NOMO-1 (cell line): Measurements from ENCODE around the gene UCKL1.
"Not testable (repeated sequence)": the region's sequence is repeated elsewhere in the genome, so short reads cannot be mapped to it uniquely, and the experiment has no call there.

Experiments used
- DNase-seq, 2 experiments: peaks; one replicate each; lab custom pipeline; 2025; ENCODE audit not compliant: unreplicated experiment in 2 of 2; lab: John Stamatoyannopoulos, UW

UCKL1 gene

GRCh38 chr20:63955827-63956663, at the start of gene UCKL1:
Gene UCKL1 (minus strand): TSS chr20:63956416. CDS start chr20:63956372, 44 bp downstream.
- DNase-seq = peak; percentile 76 to 89

- no peak for DNase-seq
Observed at GRCh38 chr20:64005394-64005793, 49.2 kb upstream of the UCKL1 start.

GRCh38 chr20:64003960-64004725, 47.9 kb upstream of the UCKL1 start:
- no peak for DNase-seq

GRCh38 chr20:64001607-64002011, 45.4 kb upstream of the UCKL1 start:
- DNase-seq = no peak

GRCh38 chr20:64000906-64001305, 44.7 kb upstream of the UCKL1 start:
- no peak for DNase-seq

- DNase-seq = no peak
Observed at GRCh38 chr20:63982937-63983336, 26.7 kb upstream of the UCKL1 start.

GRCh38 chr20:63980806-63981728, 24.9 kb upstream of the UCKL1 start, which contains the start of gene PRPF6:
Gene PRPF6 (plus strand): TSS chr20:63981132. CDS start chr20:63981246, 114 bp downstream.
- peak; percentile 97 to 98 for DNase-seq

GRCh38 chr20:63980317-63980805, 24.1 kb upstream of the UCKL1 start:
- no peak for DNase-seq

- peak; percentile 28 to 49 for DNase-seq
Observed at GRCh38 chr20:63979557-63980316, 23.5 kb upstream of the UCKL1 start, which contains the start of gene SAMD10. Gene SAMD10 (minus strand): TSS chr20:63979642. CDS start chr20:63979467, 175 bp downstream.

- DNase-seq = no peak
Observed at GRCh38 chr20:63979229-63979556, 23.0 kb upstream of the UCKL1 start.

GRCh38 chr20:63978319-63979228, 22.4 kb upstream of the UCKL1 start:
- DNase-seq = peak; percentile 17 to 18

GRCh38 chr20:63977739-63978276, 21.6 kb upstream of the UCKL1 start:
- peak in 1 of 2 experiments; percentile 13 for DNase-seq

- DNase-seq = no peak
Observed at GRCh38 chr20:63976980-63977738, 20.9 kb upstream of the UCKL1 start.

- not testable (repeated sequence) for DNase-seq
Observed at GRCh38 chr20:63976511-63976910, 20.3 kb upstream of the UCKL1 start.

GRCh38 chr20:63974402-63975200, 18.4 kb upstream of the UCKL1 start:
- no peak for DNase-seq

- peak; percentile 79 to 81 for DNase-seq
Observed at GRCh38 chr20:63973636-63974401, 17.6 kb upstream of the UCKL1 start.
